ENCODE data around the gene SPINK2.

GRCh38 chr4:56799161-56799759, 22.2 kb downstream of the SPINK2 start:
- no peak for TF ChIP-seq POLR2A (IDR thresholded peaks at IDR 0.05; ENCODE audit: low read length)
- TF ChIP-seq GATA1 (IDR thresholded peaks at IDR 0.05; ENCODE audit: low read depth, low read length), result no peak

All from erythroblast (primary cell).